ENCODE measurements around the gene DIP2C. TPM values are rescaled to one million over a fixed set of nuclear protein-coding genes. Genes with fewer than 3 reads are reported as not detected.

Gene DIP2C
- total and polyA plus RNA-seq, 7 experiments from 2014 or later, result 1.1 to 8.7 (median 4.5) TPM

GRCh38 chr10:583433-583832, 106.0 kb downstream of the DIP2C start:
- no peak overlapping the region for H3K4me3 ChIP-seq (ENCODE audit: low read length)
- Mint-ChIP-seq H3K27ac (no peak overlapping the region), H3K4me1 (peaks cover 0 to 4% (median 0%) of the 10 kb centered on the region in 7 donors), H3K9me3 (peaks cover 0 to 11% (median 0%) of the 10 kb centered on the region in 11 donors), H3K4me3 (no peak overlapping the region), H3K36me3 (no peaks in the 10 kb centered on the region), H3K27me3 (peaks cover 0 to 3% (median 0%) of the 10 kb centered on the region in 5 donors)
- ATAC-seq, result no peak
- CTCF ChIA-PET, result no interaction called here
- H3K36me3 ChIP-seq (ENCODE audit: control insufficient read depth in 2 of 3, insufficient read depth in 3 of 3, low read length in 3 of 3), result no peaks in the 10 kb centered on the region
- no peaks in the 10 kb centered on the region for H3K9me3 ChIP-seq (ENCODE audit: control insufficient read depth in 2 of 3, low read length in 3 of 3)
- H3K27me3 ChIP-seq (ENCODE audit: control insufficient read depth in 2 of 2, insufficient read depth in 2 of 2, low read length in 2 of 2), result no peaks in the 10 kb centered on the region
- DNase-seq, result no peak
- H3K4me1 ChIP-seq (ENCODE audit: control insufficient read depth in 2 of 2, insufficient read depth in 2 of 2, low read length in 2 of 2), result no peaks in the 10 kb centered on the region
- no peak overlapping the region for H3K27ac ChIP-seq (ENCODE audit: low read depth, low read length)
- POLR2A ChIA-PET, result no interaction called here
- intact Hi-C loops (cut with micrococcal nuclease), result no loop called here

- no peaks in the 10 kb centered on the region for H3K36me3 Mint-ChIP-seq
- Histone ChIP-seq H3K27me3 (ENCODE audit: control insufficient read depth in 2 of 2, insufficient read depth in 2 of 2, low read length in 2 of 2) (no peaks in the 10 kb centered on the region), H3K27ac (ENCODE audit: low read depth, low read length) (no peak overlapping the region), H3K4me3 (ENCODE audit: low read length) (no peak overlapping the region), H3K36me3 (ENCODE audit: control insufficient read depth in 2 of 3, insufficient read depth in 3 of 3, low read length in 3 of 3) (no peaks in the 10 kb centered on the region), H3K4me1 (ENCODE audit: control insufficient read depth in 2 of 2, insufficient read depth in 2 of 2, low read length in 2 of 2) (no peaks in the 10 kb centered on the region), H3K9me3 (ENCODE audit: control insufficient read depth in 2 of 3, low read length in 3 of 3) (no peaks in the 10 kb centered on the region)
- ATAC-seq (no peak), DNase-seq (no peak)
- ChIA-PET POLR2A (no interaction called here), CTCF (no interaction called here)
- H3K27ac Mint-ChIP-seq, result no peak overlapping the region
- H3K4me1 Mint-ChIP-seq, result peaks cover 0 to 4% (median 0%) of the 10 kb centered on the region in 7 donors
- H3K27me3 Mint-ChIP-seq, result peaks cover 0 to 3% (median 0%) of the 10 kb centered on the region in 5 donors
- H3K9me3 Mint-ChIP-seq, result peaks cover 0 to 11% (median 0%) of the 10 kb centered on the region in 11 donors
- intact Hi-C loops (cut with micrococcal nuclease), result no loop called here
- no peak overlapping the region for H3K4me3 Mint-ChIP-seq
These were observed 107.6 kb downstream of the DIP2C start for GRCh38 chr10:581776-582330.

GRCh38 chr10:580778-581177, 108.7 kb downstream of the DIP2C start:
- POLR2A ChIA-PET, result no interaction called here
- Histone ChIP-seq H3K36me3 (ENCODE audit: control insufficient read depth in 2 of 3, insufficient read depth in 3 of 3, low read length in 3 of 3) (no peaks in the 10 kb centered on the region), H3K9me3 (ENCODE audit: control insufficient read depth in 2 of 3, low read length in 3 of 3) (no peaks in the 10 kb centered on the region), H3K27me3 (ENCODE audit: control insufficient read depth in 2 of 2, insufficient read depth in 2 of 2, low read length in 2 of 2) (no peaks in the 10 kb centered on the region), H3K27ac (ENCODE audit: low read depth, low read length) (no peak overlapping the region), H3K4me1 (ENCODE audit: control insufficient read depth in 2 of 2, insufficient read depth in 2 of 2, low read length in 2 of 2) (no peaks in the 10 kb centered on the region), H3K4me3 (ENCODE audit: low read length) (no peak overlapping the region)
- DNase-seq (no peak), ATAC-seq (no peak)
- Mint-ChIP-seq H3K27me3 (peaks cover 0 to 3% (median 0%) of the 10 kb centered on the region in 5 donors), H3K4me3 (no peak overlapping the region), H3K4me1 (peaks cover 0 to 4% (median 0%) of the 10 kb centered on the region in 7 donors), H3K36me3 (no peaks in the 10 kb centered on the region), H3K27ac (no peak overlapping the region), H3K9me3 (peaks cover 0 to 11% (median 0%) of the 10 kb centered on the region in 11 donors)
- CTCF ChIA-PET, result no interaction called here
- intact Hi-C loops (cut with micrococcal nuclease), result no loop called here

- intact Hi-C loops (cut with micrococcal nuclease), result no loop called here
- H3K9me3 Mint-ChIP-seq, result peaks cover 0 to 11% (median 0%) of the 10 kb centered on the region in 11 donors
- no peaks in the 10 kb centered on the region for H3K4me1 ChIP-seq (ENCODE audit: control insufficient read depth in 2 of 2, insufficient read depth in 2 of 2, low read length in 2 of 2)
- no peak overlapping the region for H3K27ac Mint-ChIP-seq
- peaks cover 0 to 7% of the 10 kb centered on the region in 2 donors for H3K27me3 ChIP-seq (ENCODE audit: control insufficient read depth in 2 of 2, insufficient read depth in 2 of 2, low read length in 2 of 2)
- POLR2A ChIA-PET, result no interaction called here
- no peaks in the 10 kb centered on the region for H3K36me3 ChIP-seq (ENCODE audit: control insufficient read depth in 2 of 3, insufficient read depth in 3 of 3, low read length in 3 of 3)
- no peaks in the 10 kb centered on the region for H3K9me3 ChIP-seq (ENCODE audit: control insufficient read depth in 2 of 3, low read length in 3 of 3)
- no peak overlapping the region for H3K4me3 ChIP-seq (ENCODE audit: low read length)
- no peak overlapping the region for H3K4me3 Mint-ChIP-seq
- H3K4me1 Mint-ChIP-seq, result no peaks in the 10 kb centered on the region
- ATAC-seq (no peak), DNase-seq (no peak)
- CTCF ChIA-PET, result no interaction called here
- H3K27me3 Mint-ChIP-seq, result peaks cover 0 to 30% (median 16%) of the 10 kb centered on the region in 5 donors
- H3K36me3 Mint-ChIP-seq, result no peaks in the 10 kb centered on the region
- H3K27ac ChIP-seq (ENCODE audit: low read depth, low read length), result no peak overlapping the region
These were observed 113.4 kb downstream of the DIP2C start for GRCh38 chr10:576130-576465.

- CTCF ChIA-PET, result no interaction called here
These were observed 113.9 kb downstream of the DIP2C start for GRCh38 chr10:575402-576129.

GRCh38 chr10:572696-573095, 116.8 kb downstream of the DIP2C start:
- no peaks in the 10 kb centered on the region for H3K9me3 ChIP-seq (ENCODE audit: control insufficient read depth in 2 of 3, low read length in 3 of 3)
- Mint-ChIP-seq H3K4me1 (no peaks in the 10 kb centered on the region), H3K27me3 (peaks cover 0 to 38% (median 31%) of the 10 kb centered on the region in 5 donors), H3K36me3 (peaks cover 0 to 4% (median 0%) of the 10 kb centered on the region in 5 donors), H3K27ac (no peak overlapping the region), H3K4me3 (no peak overlapping the region), H3K9me3 (peaks cover 0 to 21% (median 7%) of the 10 kb centered on the region in 11 donors)
- no peaks in the 10 kb centered on the region for H3K4me1 ChIP-seq (ENCODE audit: control insufficient read depth in 2 of 2, insufficient read depth in 2 of 2, low read length in 2 of 2)
- ChIA-PET CTCF (no interaction called here), POLR2A (no interaction called here)
- DNase-seq, result no peak
- intact Hi-C loops (cut with micrococcal nuclease), result no loop called here
- H3K27ac ChIP-seq (ENCODE audit: low read depth, low read length), result no peak overlapping the region
- H3K27me3 ChIP-seq (ENCODE audit: control insufficient read depth in 2 of 2, insufficient read depth in 2 of 2, low read length in 2 of 2), result peaks cover 0 to 7% of the 10 kb centered on the region in 2 donors
- ATAC-seq, result no peak
- no peak overlapping the region for H3K4me3 ChIP-seq (ENCODE audit: low read length)
- H3K36me3 ChIP-seq (ENCODE audit: control insufficient read depth in 2 of 3, insufficient read depth in 3 of 3, low read length in 3 of 3), result no peaks in the 10 kb centered on the region

More at GRCh38 chr10:575402-576129, 113.9 kb downstream of the DIP2C start:
- H3K4me3 ChIP-seq (ENCODE audit: low read length), result no peak overlapping the region
- H3K36me3 ChIP-seq (ENCODE audit: control insufficient read depth in 2 of 3, insufficient read depth in 3 of 3, low read length in 3 of 3), result no peaks in the 10 kb centered on the region
- DNase-seq (no peak), ATAC-seq (no peak)
- intact Hi-C loops (cut with micrococcal nuclease), result no loop called here
- H3K27me3 Mint-ChIP-seq, result peaks cover 0 to 31% (median 22%) of the 10 kb centered on the region in 5 donors
- peaks cover 0 to 7% of the 10 kb centered on the region in 2 donors for H3K27me3 ChIP-seq (ENCODE audit: control insufficient read depth in 2 of 2, insufficient read depth in 2 of 2, low read length in 2 of 2)
- H3K27ac Mint-ChIP-seq, result no peak overlapping the region
- H3K9me3 Mint-ChIP-seq, result peaks cover 0 to 11% (median under 1%) of the 10 kb centered on the region in 11 donors
- H3K36me3 Mint-ChIP-seq, result no peaks in the 10 kb centered on the region
- no peaks in the 10 kb centered on the region for H3K4me1 ChIP-seq (ENCODE audit: control insufficient read depth in 2 of 2, insufficient read depth in 2 of 2, low read length in 2 of 2)
- no peaks in the 10 kb centered on the region for H3K4me1 Mint-ChIP-seq
- H3K9me3 ChIP-seq (ENCODE audit: control insufficient read depth in 2 of 3, low read length in 3 of 3), result no peaks in the 10 kb centered on the region
- H3K27ac ChIP-seq (ENCODE audit: low read depth, low read length), result no peak overlapping the region
- no peak overlapping the region for H3K4me3 Mint-ChIP-seq
- POLR2A ChIA-PET, result no interaction called here
